A673 (cell line): Measurements from ENCODE around the gene PPP1CB. TPM values are rescaled to one million over a fixed set of nuclear protein-coding genes. Genes with fewer than 3 reads are reported as not detected.

Source experiments
- BruUV-seq: library from RNA; stranded (reverse); fragments of 400-500 nt; replicated peaks from 2 replicates; lab custom pipeline; 2021; lab: Mats Ljungman, UMichigan
- CTCF ChIA-PET: fragments of 300-600 bp; sonication (Branson Sonifier 250); formaldehyde crosslinking; loops from one replicate; lab custom pipeline; 2022; ENCODE audit warnings: antibody characterized with exemption; lab: Charles Lee
- POLR2A ChIA-PET: fragments of 300-600 bp; sonication (Branson Sonifier 250); formaldehyde crosslinking; loops from one replicate; lab custom pipeline; 2022; ENCODE audit warnings: antibody characterized with exemption; ENCODE audit not compliant: low non-redundant PET; lab: Charles Lee
- DNase-seq: peaks from one replicate; pipeline ENCODE4 v3.0.0-alpha.2; 2015; ENCODE audit warnings: low spot score
- H3K27ac ChIP-seq: fragments of 200-600 bp; sonication (generic); 2 replicates; pipeline ENCODE4 v1.5.1; 2016; ENCODE audit warnings: mixed run types, low read depth, mild to moderate bottlenecking, mixed read lengths, antibody characterized with exemption, low read length; ENCODE audit not compliant: poor library complexity, severe bottlenecking
- H3K27me3 ChIP-seq: fragments of 200-600 bp; sonication (generic); replicated peaks from 2 replicates; pipeline ENCODE4 v1.6.1; 2017; ENCODE audit warnings: mixed run types, low read depth, mild to moderate bottlenecking, mixed read lengths, antibody characterized with exemption, low read length; ENCODE audit not compliant: insufficient read depth, poor library complexity
- H3K36me3 ChIP-seq: fragments of 200-600 bp; sonication (generic); 2 replicates; pipeline ENCODE4 v1.6.1; 2016; ENCODE audit warnings: mixed run types, mild to moderate bottlenecking, mixed read lengths, antibody characterized with exemption, low read length; ENCODE audit not compliant: insufficient read depth, poor library complexity, severe bottlenecking
- H3K4me1 ChIP-seq: fragments of 200-600 bp; sonication (generic); 2 replicates; pipeline ENCODE4 v1.6.1; 2017; ENCODE audit warnings: mixed run types, mild to moderate bottlenecking, mixed read lengths, antibody characterized with exemption, low read length; ENCODE audit not compliant: insufficient read depth, poor library complexity, severe bottlenecking
- H3K4me3 ChIP-seq: fragments of 200-600 bp; sonication (generic); 2 replicates; pipeline ENCODE4 v1.5.1; 2016; ENCODE audit warnings: low read depth, mixed run types, mild to moderate bottlenecking, mixed read lengths, low read length; ENCODE audit not compliant: poor library complexity, severe bottlenecking
- H3K9me3 ChIP-seq: fragments of 200-600 bp; sonication (generic); 2 replicates; pipeline ENCODE4 v1.6.1; 2016; ENCODE audit warnings: mixed run types, low read depth, mild to moderate bottlenecking, mixed read lengths, antibody characterized with exemption, low read length; ENCODE audit not compliant: poor library complexity, severe bottlenecking
- CTCF ChIP-seq: fragments of 300-800, 200-600 bp; sonication (generic); conservative IDR thresholded peaks from 2 replicates; pipeline ENCODE4 v1.5.1; 2017; ENCODE audit warnings: low read depth, mild to moderate bottlenecking, antibody characterized with exemption, low read length, moderate library complexity, mixed read lengths
- EZH2 ChIP-seq: fragments of 200-600 bp; sonication (generic); IDR thresholded peaks from 2 replicates; pipeline ENCODE4 v1.6.1; 2017; ENCODE audit warnings: borderline replicate concordance, low read depth, mild to moderate bottlenecking, mixed read lengths, antibody characterized with exemption, low read length; ENCODE audit not compliant: poor library complexity, severe bottlenecking
- intact Hi-C: fragments of 100-400 bp; cut with micrococcal nuclease; formaldehyde crosslinking; loops from one replicate; pipeline ENCODE4 v1.10.0; 2022; ENCODE audit not compliant: unreplicated experiment
- total RNA-seq: library from RNA; stranded (reverse); gene quantifications from 2 replicates; pipeline ENCODE4 v1.2.3, GENCODE V29; 2021

Gene PPP1CB
- total RNA-seq, 1 experiment from 2014 or later, result 181 TPM

GRCh38 chr2:28750316-28751251 lies 1.0 kb upstream of the PPP1CB start:
- no peak for TF ChIP-seq CTCF
- TF ChIP-seq EZH2, result no peak
- BruUV-seq, result TSS peak; percentile 89
- no peak for DNase-seq
- no peaks in the 10 kb centered on the region for H3K9me3 ChIP-seq
- peak overlapping the region; percentile 98 for H3K27ac ChIP-seq
- H3K4me1 ChIP-seq, result peaks cover 19% of the 10 kb centered on the region
- H3K4me3 ChIP-seq, result peak overlapping the region; percentile 91
- intact Hi-C loops, result loop anchor here (5.0 kb wide), 1 partner anchor 183 kb away; no protein-coding TSS in a partner anchor
- ChIA-PET POLR2A (no interaction called here), CTCF (no interaction called here)
- H3K36me3 ChIP-seq, result no peaks in the 10 kb centered on the region
- H3K27me3 ChIP-seq, result no peaks in the 10 kb centered on the region

- no peaks in the 10 kb centered on the region for H3K9me3 ChIP-seq
- DNase-seq, result peak; percentile 23
- no TSS peak for BruUV-seq
- no peak for TF ChIP-seq EZH2
- no peak for TF ChIP-seq CTCF
- H3K27me3 ChIP-seq, result no peaks in the 10 kb centered on the region
- peak overlapping the region; percentile 91 for H3K4me3 ChIP-seq
- POLR2A ChIA-PET, result interaction anchor here (0.5 to 0.8 kb wide), 5 partner anchors 10 to 157 kb away, joined by 3 to 10 read pairs (median 4); no protein-coding TSS in a partner anchor
- intact Hi-C loops, result loop anchor here (5.0 kb wide), 1 partner anchor 185 kb away; no protein-coding TSS in a partner anchor
- H3K27ac ChIP-seq, result peak overlapping the region; percentile 98
- peaks cover 26% of the 10 kb centered on the region for H3K4me1 ChIP-seq
- CTCF ChIA-PET, result interaction anchor here (0.6 to 1.3 kb wide), 2 partner anchors 158 to 1383 kb away, joined by 3 to 5 read pairs; no protein-coding TSS in a partner anchor
- H3K36me3 ChIP-seq, result no peaks in the 10 kb centered on the region
These were observed 463 bp downstream of the PPP1CB start for GRCh38 chr2:28751956-28752630.
